ENCODE results near the gene IFT88. TPM values are rescaled to one million over a fixed set of nuclear protein-coding genes. Genes with fewer than 3 reads are reported as not detected.

The IFT88 gene
- total RNA-seq, 6 experiments from 2014 or later: 8.2 to 9.5 (median 9.0) TPM

DNA sequence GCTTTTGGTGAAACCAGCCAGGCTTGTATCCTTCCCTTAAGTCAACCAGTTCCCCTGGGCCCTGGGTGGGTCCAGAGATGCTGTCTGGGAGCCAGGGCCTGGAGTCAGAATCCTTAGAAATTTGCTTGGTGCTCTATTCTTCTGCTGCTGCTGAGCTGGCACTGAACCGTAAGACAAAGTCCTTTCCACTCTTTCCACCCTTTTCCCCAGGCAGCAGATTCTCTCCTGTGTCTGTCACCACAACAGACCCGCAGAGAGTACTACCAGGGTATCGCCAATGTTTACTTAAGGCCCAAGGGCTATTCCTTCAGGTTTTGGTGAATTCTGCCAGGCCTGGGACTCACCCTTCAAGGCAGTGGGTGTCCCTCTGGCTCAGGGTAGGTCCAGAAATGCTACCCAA lies 12.2 kb downstream of the IFT88 start:
- no peak for DNase-seq
- Mint-ChIP-seq H3K9me3 (peaks cover 16% of the 10 kb centered on the region), H3K36me3 (ENCODE audit: low read depth) (peaks cover 76% of the 10 kb centered on the region), H3K4me3 (no peak overlapping the region), H3K27me3 (ENCODE audit: insufficient read depth) (no peaks in the 10 kb centered on the region; the same call in 1 of the 2 replicates), H3K4me1 (ENCODE audit: low read depth) (no peaks in the 10 kb centered on the region), H3K27ac (no peak overlapping the region)
- TF ChIP-seq, protein P1, sequence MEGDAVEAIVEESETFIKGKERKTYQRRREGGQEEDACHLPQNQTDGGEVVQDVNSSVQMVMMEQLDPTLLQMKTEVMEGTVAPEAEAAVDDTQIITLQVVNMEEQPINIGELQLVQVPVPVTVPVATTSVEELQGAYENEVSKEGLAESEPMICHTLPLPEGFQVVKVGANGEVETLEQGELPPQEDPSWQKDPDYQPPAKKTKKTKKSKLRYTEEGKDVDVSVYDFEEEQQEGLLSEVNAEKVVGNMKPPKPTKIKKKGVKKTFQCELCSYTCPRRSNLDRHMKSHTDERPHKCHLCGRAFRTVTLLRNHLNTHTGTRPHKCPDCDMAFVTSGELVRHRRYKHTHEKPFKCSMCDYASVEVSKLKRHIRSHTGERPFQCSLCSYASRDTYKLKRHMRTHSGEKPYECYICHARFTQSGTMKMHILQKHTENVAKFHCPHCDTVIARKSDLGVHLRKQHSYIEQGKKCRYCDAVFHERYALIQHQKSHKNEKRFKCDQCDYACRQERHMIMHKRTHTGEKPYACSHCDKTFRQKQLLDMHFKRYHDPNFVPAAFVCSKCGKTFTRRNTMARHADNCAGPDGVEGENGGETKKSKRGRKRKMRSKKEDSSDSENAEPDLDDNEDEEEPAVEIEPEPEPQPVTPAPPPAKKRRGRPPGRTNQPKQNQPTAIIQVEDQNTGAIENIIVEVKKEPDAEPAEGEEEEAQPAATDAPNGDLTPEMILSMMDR (IDR thresholded peaks at IDR 0.05): no peak

DNA sequence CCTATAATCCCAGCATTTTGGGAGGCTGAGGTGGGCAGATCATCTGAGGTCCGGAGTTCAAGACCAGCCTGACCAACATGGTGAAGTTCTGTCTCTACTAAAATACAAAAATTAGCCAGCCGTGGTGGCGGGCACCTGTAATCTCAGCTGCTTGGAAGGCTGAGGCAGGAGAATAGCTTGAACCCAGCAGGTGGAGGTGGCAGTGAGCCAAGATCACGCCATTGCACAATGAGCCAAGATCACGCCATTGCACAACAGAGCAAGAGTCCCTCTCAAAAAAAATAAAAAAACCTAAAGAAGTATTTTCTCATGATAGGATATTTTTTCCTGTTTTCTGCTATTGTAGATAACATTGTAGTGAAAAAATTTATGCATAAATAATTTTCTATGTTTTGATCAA lies 13.3 kb downstream of the IFT88 start:
- H3K4me1 Mint-ChIP-seq (ENCODE audit: low read depth): no peaks in the 10 kb centered on the region
- no peak for DNase-seq
- H3K9me3 Mint-ChIP-seq: peaks cover 20% of the 10 kb centered on the region
- peaks cover 72% of the 10 kb centered on the region for H3K36me3 Mint-ChIP-seq (ENCODE audit: low read depth)
- H3K27me3 Mint-ChIP-seq (ENCODE audit: insufficient read depth): no peaks in the 10 kb centered on the region; the same call in 1 of the 2 replicates
- no peak overlapping the region for H3K27ac Mint-ChIP-seq
- no peak overlapping the region for H3K4me3 Mint-ChIP-seq
- TF ChIP-seq, protein P1 (IDR thresholded peaks at IDR 0.05): no peak

DNA sequence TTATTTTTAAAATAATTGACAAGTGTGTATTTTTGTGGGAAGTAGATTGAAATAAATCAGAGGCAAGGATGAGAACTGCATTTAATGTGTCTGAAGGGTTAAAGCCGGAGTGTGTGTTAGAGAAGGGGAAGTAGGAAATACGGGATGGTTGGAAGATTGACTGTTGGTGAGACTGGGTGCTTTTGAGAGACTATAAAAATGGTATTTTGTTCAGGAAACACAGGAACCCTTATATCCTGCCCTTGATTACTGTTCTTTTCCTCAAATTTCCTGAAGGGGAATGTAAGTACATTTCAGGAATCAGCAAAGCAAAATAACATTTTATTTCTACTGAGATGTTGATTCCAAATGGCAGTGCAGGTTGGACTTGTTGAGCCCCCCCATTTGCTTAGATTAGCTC lies 15.1 kb downstream of the IFT88 start:
- TF ChIP-seq, protein P1 (IDR thresholded peaks at IDR 0.05): no peak
- H3K27ac Mint-ChIP-seq: no peak overlapping the region
- DNase-seq: no peak
- peaks cover 57% of the 10 kb centered on the region for H3K36me3 Mint-ChIP-seq (ENCODE audit: low read depth)
- H3K9me3 Mint-ChIP-seq: peaks cover 20% of the 10 kb centered on the region
- H3K4me3 Mint-ChIP-seq: no peak overlapping the region
- no peaks in the 10 kb centered on the region; the same call in 1 of the 2 replicates for H3K27me3 Mint-ChIP-seq (ENCODE audit: insufficient read depth)
- H3K4me1 Mint-ChIP-seq (ENCODE audit: low read depth): no peaks in the 10 kb centered on the region

DNA sequence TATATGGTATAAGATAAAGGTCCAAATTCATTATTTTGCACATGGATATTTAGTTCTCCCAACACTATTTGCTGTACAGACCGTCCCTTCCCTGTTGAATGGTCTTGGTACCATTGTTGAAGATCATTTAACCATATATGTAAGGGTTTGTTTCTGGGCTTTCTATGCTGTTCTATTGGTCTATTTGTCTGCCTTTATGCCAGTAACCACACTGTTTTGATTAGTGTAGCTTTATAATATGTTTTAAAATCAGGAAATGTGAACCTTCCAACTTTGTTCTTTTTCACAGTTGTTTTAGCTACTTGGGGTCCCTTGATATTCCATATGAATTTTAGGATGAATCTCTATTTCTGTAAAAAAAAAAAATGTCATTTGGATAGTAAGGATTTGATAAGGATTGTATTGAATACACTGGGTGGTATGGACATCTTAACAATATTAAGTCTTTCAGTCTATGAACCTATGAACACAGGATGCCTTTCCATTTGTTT lies 16.9 kb downstream of the IFT88 start:
- Mint-ChIP-seq H3K4me3 (no peak overlapping the region), H3K27ac (no peak overlapping the region), H3K27me3 (ENCODE audit: insufficient read depth) (no peaks in the 10 kb centered on the region; the same call in 1 of the 2 replicates), H3K4me1 (ENCODE audit: low read depth) (no peaks in the 10 kb centered on the region), H3K36me3 (ENCODE audit: low read depth) (peaks cover 40% of the 10 kb centered on the region), H3K9me3 (peaks cover 13% of the 10 kb centered on the region)
- no peak for DNase-seq
- TF ChIP-seq, protein P1 (IDR thresholded peaks at IDR 0.05): no peak

DNA sequence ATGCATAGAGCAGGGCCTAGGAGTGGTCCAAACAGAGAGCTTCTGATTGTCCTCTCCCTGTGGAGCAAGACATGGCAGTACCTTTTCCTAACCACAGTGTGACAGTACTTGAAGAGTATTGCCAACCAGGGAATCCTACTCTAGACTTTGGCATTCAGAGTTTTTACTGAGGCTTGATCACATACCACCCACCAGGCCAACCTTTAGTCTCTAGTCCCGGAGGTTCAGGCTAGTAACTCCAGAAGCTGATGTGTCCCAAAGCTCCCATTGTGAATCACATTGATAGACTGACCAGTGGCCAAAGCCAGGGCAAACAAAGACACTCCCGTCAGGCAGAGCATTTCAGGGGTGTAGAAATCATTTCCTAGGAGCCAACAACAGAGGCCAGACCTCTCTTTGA lies 18.4 kb downstream of the IFT88 start:
- H3K4me3 Mint-ChIP-seq: no peak overlapping the region
- H3K9me3 Mint-ChIP-seq: peaks cover 13% of the 10 kb centered on the region
- TF ChIP-seq, protein P1 (IDR thresholded peaks at IDR 0.05): no peak
- peaks cover 37% of the 10 kb centered on the region for H3K36me3 Mint-ChIP-seq (ENCODE audit: low read depth)
- H3K4me1 Mint-ChIP-seq (ENCODE audit: low read depth): no peaks in the 10 kb centered on the region
- H3K27ac Mint-ChIP-seq: no peak overlapping the region
- no peak for DNase-seq
- H3K27me3 Mint-ChIP-seq (ENCODE audit: insufficient read depth): no peaks in the 10 kb centered on the region; the same call in 1 of the 2 replicates
